Activated CD8-positive, alpha-beta memory T cell treated with anti-CD3 and anti-CD28 coated beads, Interleukin-2, amount 10 ng/mL, durations not matched to agents 7 days and 5 days (primary cell): Measurements from ENCODE around the gene NRARP. TPM values are rescaled to one million over a fixed set of nuclear protein-coding genes. Genes with fewer than 3 reads are reported as not detected.
A peak's percentile ranks its signal among the peaks of the same experiment; 100 is the strongest.

Source experiments
- ATAC-seq: fragments of 150-1000 bp; cut with Tn5 transposase; one replicate; pipeline ENCODE4 v1.10.0; 2021; ENCODE audit warnings: moderate library complexity
- CTCF ChIA-PET: fragments of 350-600 bp; sonication (Branson Sonifier 250); formaldehyde crosslinking; loops from one replicate; lab custom pipeline; 2021; ENCODE audit warnings: antibody characterized with exemption; lab: Charles Lee
- DNase-seq: peaks from one replicate; pipeline ENCODE4 v3.0.0-alpha.2; 2020
- H3K27ac Mint-ChIP-seq: one replicate; pipeline ENCODE4 v1.8.0; 2021; ENCODE audit warnings: mild to moderate bottlenecking, mixed read lengths
- H3K27me3 Mint-ChIP-seq: one replicate; pipeline ENCODE4 v1.8.0; 2021; ENCODE audit warnings: mixed read lengths
- H3K36me3 Mint-ChIP-seq: one replicate; pipeline ENCODE4 v1.8.0; 2021; ENCODE audit warnings: mild to moderate bottlenecking, mixed read lengths
- H3K4me1 Mint-ChIP-seq: one replicate; pipeline ENCODE4 v1.8.0; 2021; ENCODE audit warnings: mixed read lengths
- H3K4me3 Mint-ChIP-seq: one replicate; pipeline ENCODE4 v1.8.0; 2021; ENCODE audit warnings: mild to moderate bottlenecking, moderate library complexity, mixed read lengths
- H3K9me3 Mint-ChIP-seq: one replicate; pipeline ENCODE4 v1.8.0; 2022; ENCODE audit warnings: low read depth, mixed read lengths
- total RNA-seq, 2 experiments: library from RNA; stranded (reverse); gene quantifications; one replicate each; pipeline ENCODE4 v1.2.3, GENCODE V29; 2021

NRARP gene
- total RNA-seq, 2 experiments from 2014 or later = 1.6 to 4.5 TPM

GRCh38 chr9:137278721-137279711, 23.1 kb downstream of the NRARP start:
- Mint-ChIP-seq H3K9me3 (no peaks in the 10 kb centered on the region), H3K4me3 (no peak overlapping the region), H3K4me1 (peaks cover 9% of the 10 kb centered on the region), H3K27me3 (peaks cover 3% of the 10 kb centered on the region), H3K27ac (no peak overlapping the region), H3K36me3 (peaks cover 2% of the 10 kb centered on the region)
- CTCF ChIA-PET = interaction anchor here (1.1 to 1.8 kb wide), 2 partner anchors 42 to 256 kb away, joined by 3 to 5 read pairs; no protein-coding TSS in a partner anchor
- ATAC-seq (no peak), DNase-seq (no peak)

- ATAC-seq (peak; percentile 16), DNase-seq (no peak)
- H3K9me3 Mint-ChIP-seq = no peaks in the 10 kb centered on the region
- H3K27ac Mint-ChIP-seq = peak overlapping the region; percentile 74
- peaks cover 9% of the 10 kb centered on the region for H3K4me1 Mint-ChIP-seq
- peak overlapping the region; percentile 70 for H3K4me3 Mint-ChIP-seq
- peaks cover 3% of the 10 kb centered on the region for H3K27me3 Mint-ChIP-seq
- CTCF ChIA-PET = interaction anchor here (0.7 to 1.5 kb wide), 10 partner anchors 9 to 243 kb away, joined by 3 to 7 read pairs (median 3); partner anchors contain the start of genes ANAPC2, NRARP and SSNA1
- H3K36me3 Mint-ChIP-seq = peaks cover 2% of the 10 kb centered on the region
These were observed 23.9 kb downstream of the NRARP start for GRCh38 chr9:137278061-137278701.

- peak; percentile 79 for ATAC-seq
- Mint-ChIP-seq H3K36me3 (peaks cover 2% of the 10 kb centered on the region), H3K27ac (peak within 1 kb of the TSS; percentile 74), H3K9me3 (no peaks in the 10 kb centered on the region), H3K27me3 (peaks cover 1% of the 10 kb centered on the region), H3K4me1 (peaks cover 7% of the 10 kb centered on the region), H3K4me3 (peak within 1 kb of the TSS; percentile 70)
- CTCF ChIA-PET = interaction anchor here (0.7 to 1.5 kb wide), 11 partner anchors 9 to 243 kb away, joined by 3 to 7 read pairs (median 3); partner anchors contain the start of genes ANAPC2, NRARP and SSNA1
- peak; percentile 73 for DNase-seq
These were observed 24.6 kb downstream of the NRARP start, which contains the start of gene TOR4A for GRCh38 chr9:137277329-137278041. Gene TOR4A, plus strand, starts transcription at chr9:137277726. Its CDS starts 964 bp downstream, at chr9:137278690.

DNA sequence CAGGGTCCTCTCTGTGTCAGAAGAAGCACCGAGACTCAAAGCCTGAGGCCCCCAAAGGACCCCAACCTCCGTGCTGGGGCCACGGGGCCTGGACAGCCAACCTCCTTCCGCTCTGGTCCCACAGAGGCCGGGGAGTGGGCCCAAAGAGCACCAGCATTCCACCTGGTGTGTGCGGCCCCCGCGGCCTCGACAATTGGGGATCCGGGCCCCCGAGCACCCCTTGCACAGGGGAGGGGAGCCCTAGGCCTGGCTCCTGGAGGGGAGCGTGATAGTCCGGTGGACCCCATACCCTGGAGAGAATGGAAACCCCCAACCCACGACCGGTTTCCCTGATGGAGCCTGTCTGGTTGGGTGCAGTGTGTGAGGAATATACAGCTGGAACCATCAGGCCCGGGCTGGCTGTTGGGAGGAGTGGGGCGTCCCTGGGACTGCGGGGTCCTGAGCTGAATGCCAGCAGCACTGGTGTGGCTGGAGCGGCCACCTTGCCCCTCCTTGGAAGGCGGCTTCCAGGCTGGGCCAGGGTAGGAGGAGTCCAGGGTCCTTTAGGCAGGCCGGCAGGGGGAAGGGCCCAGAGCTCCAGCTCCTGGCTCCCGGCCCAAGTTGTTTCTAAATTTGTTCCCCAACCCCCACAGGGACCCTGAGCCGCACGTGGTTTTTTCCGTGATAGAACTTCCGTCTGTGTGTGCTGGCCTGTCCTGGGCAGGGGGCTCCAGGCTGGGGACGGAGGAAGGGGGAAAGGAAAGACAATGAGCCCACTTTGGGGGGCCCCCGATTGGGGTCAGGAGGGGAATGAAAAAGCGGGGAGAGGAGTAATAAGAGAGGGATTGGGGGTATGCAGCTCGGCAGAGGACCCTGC, 25.4 kb downstream of the NRARP start:
- H3K27ac Mint-ChIP-seq = no peak overlapping the region
- H3K4me1 Mint-ChIP-seq = peaks cover 6% of the 10 kb centered on the region
- ATAC-seq (no peak), DNase-seq (no peak)
- H3K4me3 Mint-ChIP-seq = no peak overlapping the region
- H3K27me3 Mint-ChIP-seq = no peaks in the 10 kb centered on the region
- H3K36me3 Mint-ChIP-seq = peaks cover 2% of the 10 kb centered on the region
- CTCF ChIA-PET = interaction anchor here (0.6 to 1.5 kb wide), 10 partner anchors 9 to 242 kb away, joined by 3 to 7 read pairs (median 3); partner anchors contain the start of gene NRARP
- H3K9me3 Mint-ChIP-seq = no peaks in the 10 kb centered on the region

DNA sequence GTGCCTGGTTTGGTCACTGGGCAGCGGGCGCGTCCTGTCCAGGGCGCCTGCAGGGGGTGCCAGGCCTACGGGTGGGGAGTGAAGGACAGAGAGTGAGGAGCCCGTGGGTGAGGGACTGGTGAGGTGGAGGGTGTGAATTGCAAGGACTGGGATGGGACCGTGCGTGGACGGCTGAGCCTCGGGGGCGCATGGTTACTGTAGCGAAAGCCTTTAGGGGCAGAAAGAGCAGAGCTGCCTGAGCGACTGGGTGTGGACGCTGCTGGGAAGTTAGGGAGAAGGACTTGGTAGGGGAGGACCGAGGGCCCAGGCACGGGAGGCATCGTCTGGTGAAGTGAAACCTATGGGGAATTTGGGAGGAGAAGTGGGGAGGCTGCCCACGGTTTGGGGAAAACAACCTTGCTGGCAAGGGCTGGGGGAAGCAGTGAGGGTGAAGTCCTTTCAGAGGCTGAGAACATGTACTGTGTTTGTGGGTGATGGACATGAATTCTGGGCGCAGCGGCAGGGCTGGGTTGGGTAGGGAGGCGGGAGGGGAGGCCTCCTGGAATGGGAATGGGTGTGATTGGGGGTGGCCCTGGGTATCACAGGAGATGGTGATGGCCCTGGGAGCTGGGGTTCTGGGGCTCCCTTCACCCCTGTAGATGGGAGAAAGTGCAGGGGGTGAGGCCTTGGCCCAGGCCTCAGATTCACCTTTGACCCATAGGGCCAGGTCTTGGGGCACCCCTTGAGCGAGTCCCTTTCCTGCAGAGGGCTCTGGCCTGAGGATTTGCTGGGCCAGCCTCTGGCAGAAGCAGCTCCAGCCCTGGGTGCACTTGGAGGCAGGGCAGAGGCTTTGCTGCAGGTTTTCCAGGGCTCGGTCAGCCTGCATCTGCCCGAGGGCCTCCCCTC, 26.2 kb downstream of the NRARP start:
- ATAC-seq (no peak), DNase-seq (no peak)
- CTCF ChIA-PET = interaction anchor here (0.6 kb wide), 1 partner anchor 39 kb away, joined by 3 read pairs; no protein-coding TSS in a partner anchor
- no peaks in the 10 kb centered on the region for H3K9me3 Mint-ChIP-seq
- H3K4me1 Mint-ChIP-seq = peaks cover 13% of the 10 kb centered on the region
- no peak overlapping the region for H3K4me3 Mint-ChIP-seq
- H3K36me3 Mint-ChIP-seq = peaks cover 4% of the 10 kb centered on the region
- H3K27me3 Mint-ChIP-seq = no peaks in the 10 kb centered on the region
- H3K27ac Mint-ChIP-seq = no peak overlapping the region

- CTCF ChIA-PET = no interaction called here
These were observed 26.9 kb downstream of the NRARP start for GRCh38 chr9:137275203-137275587.

GRCh38 chr9:137273611-137274320, 28.3 kb downstream of the NRARP start:
- H3K9me3 Mint-ChIP-seq = no peaks in the 10 kb centered on the region
- DNase-seq (no peak), ATAC-seq (no peak)
- H3K36me3 Mint-ChIP-seq = peaks cover 7% of the 10 kb centered on the region
- H3K27ac Mint-ChIP-seq = no peak overlapping the region
- no peak overlapping the region for H3K4me3 Mint-ChIP-seq
- H3K27me3 Mint-ChIP-seq = no peaks in the 10 kb centered on the region
- peaks cover 20% of the 10 kb centered on the region for H3K4me1 Mint-ChIP-seq
- CTCF ChIA-PET = interaction anchor here (0.8 to 1.3 kb wide), 3 partner anchors 9 to 17 kb away, joined by 3 to 5 read pairs (median 3); no protein-coding TSS in a partner anchor

More at GRCh38 chr9:137275203-137275587, 26.9 kb downstream of the NRARP start:
- Mint-ChIP-seq H3K4me3 (no peak overlapping the region), H3K36me3 (peaks cover 4% of the 10 kb centered on the region), H3K4me1 (peaks cover 13% of the 10 kb centered on the region), H3K27me3 (no peaks in the 10 kb centered on the region), H3K9me3 (no peaks in the 10 kb centered on the region), H3K27ac (no peak overlapping the region)
- ATAC-seq (no peak), DNase-seq (no peak)

GRCh38 chr9:137273095-137273490, 29.0 kb downstream of the NRARP start:
- ATAC-seq (no peak), DNase-seq (no peak)
- H3K36me3 Mint-ChIP-seq = peaks cover 10% of the 10 kb centered on the region
- CTCF ChIA-PET = interaction anchor here (1.0 to 1.4 kb wide), 3 partner anchors 13 to 36 kb away, joined by 3 to 4 read pairs (median 3); no protein-coding TSS in a partner anchor
- H3K27me3 Mint-ChIP-seq = no peaks in the 10 kb centered on the region
- H3K27ac Mint-ChIP-seq = no peak overlapping the region
- H3K9me3 Mint-ChIP-seq = no peaks in the 10 kb centered on the region
- H3K4me1 Mint-ChIP-seq = peaks cover 23% of the 10 kb centered on the region
- H3K4me3 Mint-ChIP-seq = no peak overlapping the region

- Mint-ChIP-seq H3K27me3 (no peaks in the 10 kb centered on the region), H3K36me3 (peaks cover 12% of the 10 kb centered on the region), H3K27ac (no peak overlapping the region), H3K9me3 (no peaks in the 10 kb centered on the region), H3K4me1 (peaks cover 28% of the 10 kb centered on the region), H3K4me3 (no peak overlapping the region)
- DNase-seq = no peak
- no peak for ATAC-seq
- CTCF ChIA-PET = interaction anchor here (1.0 to 1.4 kb wide), 3 partner anchors 14 to 35 kb away, joined by 3 to 4 read pairs (median 3); no protein-coding TSS in a partner anchor
These were observed 29.6 kb downstream of the NRARP start for GRCh38 chr9:137272241-137273094.

DNA sequence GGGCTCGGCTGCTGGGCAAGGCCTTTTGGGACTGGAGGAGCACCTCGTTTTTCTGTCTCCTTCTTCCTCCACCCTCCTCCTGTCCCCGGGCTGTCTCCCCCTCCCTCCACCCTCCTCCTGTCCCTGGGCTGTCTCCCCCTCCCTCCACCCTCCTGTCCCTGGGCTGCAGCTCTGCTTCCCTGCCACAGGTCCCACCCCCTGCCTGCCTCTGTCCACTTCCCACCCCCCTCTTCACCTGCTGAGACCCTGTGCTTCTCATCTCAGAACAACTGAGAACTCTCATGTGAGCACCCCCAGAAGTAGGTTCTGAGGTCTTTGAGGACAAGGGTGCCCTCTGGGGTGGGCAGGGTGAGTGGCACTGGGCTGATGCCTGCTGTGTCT, 30.4 kb downstream of the NRARP start:
- Mint-ChIP-seq H3K4me1 (peaks cover 22% of the 10 kb centered on the region), H3K27me3 (no peaks in the 10 kb centered on the region), H3K36me3 (peaks cover 15% of the 10 kb centered on the region), H3K4me3 (no peak overlapping the region), H3K27ac (peak overlapping the region; percentile 37), H3K9me3 (no peaks in the 10 kb centered on the region)
- ATAC-seq (no peak), DNase-seq (no peak)
- CTCF ChIA-PET = interaction anchor here (1.4 kb wide), 1 partner anchor 31 kb away, joined by 3 read pairs; no protein-coding TSS in a partner anchor
